ENCODE measurements around the gene CHST15. TPM values are rescaled to one million over a fixed set of nuclear protein-coding genes. Genes with fewer than 3 reads are reported as not detected.

The CHST15 gene
- total and polyA plus RNA-seq, 2 of the 13 experiments (the other 11 are each of a cell fraction or from before 2014, with no cell fraction given) = 1.4 to 94.7 TPM

DNA sequence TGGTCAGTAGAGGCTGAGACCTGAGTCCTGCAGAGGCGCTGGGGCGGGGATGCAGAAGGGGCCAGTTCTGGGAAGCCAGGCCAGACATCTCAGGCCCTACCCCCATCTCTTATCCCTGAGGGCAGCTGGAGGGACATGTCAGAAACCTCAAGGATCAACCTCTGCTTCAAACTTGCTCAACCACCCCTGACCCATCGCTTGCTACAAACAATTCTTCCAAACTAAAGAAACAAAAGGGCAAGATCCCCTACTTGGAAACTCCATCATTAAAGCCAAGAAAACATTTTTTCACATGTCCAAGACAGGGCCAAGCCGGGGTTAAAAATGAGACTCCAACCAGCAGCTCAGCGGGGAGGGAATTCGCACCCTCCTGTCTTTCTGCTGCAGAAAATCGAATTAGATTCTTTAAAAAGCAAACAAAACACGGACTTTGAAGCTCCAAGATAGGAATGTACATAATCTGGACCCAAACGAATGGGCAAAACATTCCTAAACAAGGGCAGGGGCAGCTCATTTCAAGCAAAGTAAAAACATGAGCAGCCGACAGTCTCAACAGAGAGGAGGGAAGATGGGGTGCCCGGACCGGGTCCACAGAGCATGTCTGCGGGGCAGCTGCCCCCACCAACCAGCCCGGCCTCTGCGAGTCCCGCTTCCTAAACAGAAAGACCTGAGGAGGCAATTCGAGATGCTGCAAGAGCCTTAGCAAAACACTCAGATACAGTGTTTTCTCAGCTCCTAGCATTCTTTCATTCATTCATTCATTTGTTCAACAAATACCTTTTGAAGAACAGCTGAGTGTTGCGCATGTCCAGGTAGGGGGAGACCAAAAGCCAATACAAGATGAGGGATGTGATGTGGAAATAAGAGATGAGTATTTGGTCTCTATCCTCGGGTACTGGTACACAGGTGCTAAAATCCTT, 44.8 kb downstream of the CHST15 start (continued):
- TF ChIP-seq, protein P1, sequence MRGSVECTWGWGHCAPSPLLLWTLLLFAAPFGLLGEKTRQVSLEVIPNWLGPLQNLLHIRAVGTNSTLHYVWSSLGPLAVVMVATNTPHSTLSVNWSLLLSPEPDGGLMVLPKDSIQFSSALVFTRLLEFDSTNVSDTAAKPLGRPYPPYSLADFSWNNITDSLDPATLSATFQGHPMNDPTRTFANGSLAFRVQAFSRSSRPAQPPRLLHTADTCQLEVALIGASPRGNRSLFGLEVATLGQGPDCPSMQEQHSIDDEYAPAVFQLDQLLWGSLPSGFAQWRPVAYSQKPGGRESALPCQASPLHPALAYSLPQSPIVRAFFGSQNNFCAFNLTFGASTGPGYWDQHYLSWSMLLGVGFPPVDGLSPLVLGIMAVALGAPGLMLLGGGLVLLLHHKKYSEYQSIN (CRISPR knock-in tag; IDR thresholded peaks at IDR 0.05; ENCODE audit: borderline replicate concordance) = no peak
- TF ChIP-seq ATAD3A (CRISPR knock-in tag; IDR thresholded peaks at IDR 0.05) (no peak), SYNCRIP (IDR thresholded peaks at IDR 0.05; ENCODE audit: insufficient read depth, low read depth, low read length) (no peak), MYNN (CRISPR knock-in tag; IDR thresholded peaks at IDR 0.05; ENCODE audit: low read depth) (no peak), ZNF256 (CRISPR knock-in tag; conservative IDR thresholded peaks at IDR 0.05) (no peak), RFX3 (CRISPR knock-in tag; IDR thresholded peaks at IDR 0.05) (no peak), HNF1B (CRISPR knock-in tag; IDR thresholded peaks at IDR 0.05) (peak; percentile 85), EEA1 (CRISPR knock-in tag; IDR thresholded peaks at IDR 0.05; ENCODE audit: borderline replicate concordance) (no peak), MAF1 (CRISPR knock-in tag; IDR thresholded peaks at IDR 0.05; ENCODE audit: borderline replicate concordance) (no peak), GFI1 (CRISPR knock-in tag; IDR thresholded peaks at IDR 0.05; ENCODE audit: borderline replicate concordance) (peak; percentile 70; the same call in 1 of the 2 replicates), ZSCAN21 (CRISPR knock-in tag; IDR thresholded peaks at IDR 0.05; ENCODE audit: borderline replicate concordance) (no peak), FOXK1 (CRISPR knock-in tag; IDR thresholded peaks at IDR 0.05; ENCODE audit: borderline replicate concordance, low read depth) (0 out of 2 replicates have a peak, but pooled peaks have one; percentile 48), MEIS2 (CRISPR knock-in tag; IDR thresholded peaks at IDR 0.05) (0 out of 2 replicates have a peak, but pooled peaks have one; percentile 35), SIN3B (IDR thresholded peaks at IDR 0.05; ENCODE audit: low read length) (no peak), ELF1 (CRISPR knock-in tag; IDR thresholded peaks at IDR 0.05) (no peak), RBFOX2 (IDR thresholded peaks at IDR 0.05; ENCODE audit: low read depth, low read length) (no peak), ZNF850 (CRISPR knock-in tag; conservative IDR thresholded peaks at IDR 0.05) (no peak), SOX5 (CRISPR knock-in tag; IDR thresholded peaks at IDR 0.05; ENCODE audit: borderline replicate concordance) (peak; percentile 85), SNAPC2 (CRISPR knock-in tag; IDR thresholded peaks at IDR 0.05) (peak; percentile 30; the same call in 1 of the 2 replicates), PRMT3 (CRISPR knock-in tag; IDR thresholded peaks at IDR 0.05; ENCODE audit: borderline replicate concordance, low read depth) (no peak), ZNF296 (CRISPR knock-in tag; conservative IDR thresholded peaks at IDR 0.05) (no peak), ZNF770 (CRISPR knock-in tag; IDR thresholded peaks at IDR 0.05) (no peak; the same call in 1 of the 2 replicates), HMG20B (CRISPR knock-in tag; conservative IDR thresholded peaks at IDR 0.05) (0 out of 2 replicates have a peak, but pooled peaks have one; percentile 8)
- TF ChIP-seq, protein P2, sequence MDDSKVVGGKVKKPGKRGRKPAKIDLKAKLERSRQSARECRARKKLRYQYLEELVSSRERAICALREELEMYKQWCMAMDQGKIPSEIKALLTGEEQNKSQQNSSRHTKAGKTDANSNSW (CRISPR knock-in tag; IDR thresholded peaks at IDR 0.05; ENCODE audit: borderline replicate concordance) = no peak

Measured in HepG2 (cell line).